Erythroblast (primary cell): ENCODE measurements around the gene ALPI.
"Not testable (repeated sequence)": the region's sequence is repeated elsewhere in the genome, so short reads cannot be mapped to it uniquely, and the experiment has no call there.

ENCODE experiments used
- DNase-seq, 2 experiments: peaks; one replicate each; lab custom pipeline; 2025; lab: John Stamatoyannopoulos, UW
- GATA1 ChIP-seq: IDR thresholded peaks from 2 replicates; pipeline ENCODE4 v1.6.1; 2011; ENCODE audit warnings: low read depth, mild to moderate bottlenecking, control low read depth, low read length, moderate library complexity
- POLR2A ChIP-seq: IDR thresholded peaks from 2 replicates; pipeline ENCODE4 v1.6.1; 2011; ENCODE audit warnings: mild to moderate bottlenecking, low read length

ALPI gene

GRCh38 chr2:232455426-232456255 is at the start of gene ALPI:
Gene ALPI (plus strand): TSS chr2:232456153. CDS start chr2:232456200, 47 bp downstream.
- TF ChIP-seq POLR2A = no peak
- TF ChIP-seq GATA1 = no peak
- DNase-seq = no peak

DNA sequence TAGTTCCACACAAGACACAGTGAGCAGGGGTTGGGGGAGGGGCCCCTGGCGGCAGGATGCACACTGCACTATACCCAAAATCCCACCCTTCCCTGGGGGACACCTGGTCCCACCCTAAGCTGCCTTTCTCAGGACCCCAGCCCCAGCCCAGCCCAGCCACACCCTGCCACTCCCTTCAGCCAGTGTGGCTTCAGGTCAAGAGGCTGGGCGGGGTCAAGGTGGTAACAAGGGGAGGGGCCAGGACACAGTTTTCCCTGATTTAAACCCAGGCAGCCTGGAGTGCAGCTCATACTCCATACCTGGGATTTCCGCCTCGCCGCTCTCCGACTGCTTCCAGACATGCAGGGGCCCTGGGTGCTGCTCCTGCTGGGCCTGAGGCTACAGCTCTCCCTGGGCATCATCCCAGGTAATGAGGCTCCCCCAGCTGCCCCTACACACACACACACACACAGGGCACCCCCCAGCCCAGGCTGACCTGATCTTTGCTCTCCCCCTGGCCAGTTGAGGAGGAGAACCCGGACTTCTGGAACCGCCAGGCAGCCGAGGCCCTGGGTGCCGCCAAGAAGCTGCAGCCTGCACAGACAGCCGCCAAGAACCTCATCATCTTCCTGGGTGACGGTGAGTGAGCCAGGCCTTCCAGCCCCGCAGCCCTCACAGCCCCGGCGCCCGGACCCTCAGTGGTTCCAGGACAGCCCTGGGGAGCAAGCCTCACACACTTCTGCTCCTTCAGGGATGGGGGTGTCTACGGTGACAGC is 49.2 kb upstream of the ALPI start, which contains the start of gene ALPG:
Gene ALPG, plus strand, starts transcription at position 289 of the 755 bp plus-strand sequence. Its CDS starts 51 bp downstream, at position 340.
- no peak for DNase-seq
- TF ChIP-seq GATA1 = no peak
- no peak for TF ChIP-seq POLR2A

GRCh38 chr2:232407428-232408150 is 48.4 kb upstream of the ALPI start:
- DNase-seq = not testable (repeated sequence)

GRCh38 chr2:232408269-232408668 is 47.7 kb upstream of the ALPI start:
- not testable (repeated sequence) for DNase-seq

DNA sequence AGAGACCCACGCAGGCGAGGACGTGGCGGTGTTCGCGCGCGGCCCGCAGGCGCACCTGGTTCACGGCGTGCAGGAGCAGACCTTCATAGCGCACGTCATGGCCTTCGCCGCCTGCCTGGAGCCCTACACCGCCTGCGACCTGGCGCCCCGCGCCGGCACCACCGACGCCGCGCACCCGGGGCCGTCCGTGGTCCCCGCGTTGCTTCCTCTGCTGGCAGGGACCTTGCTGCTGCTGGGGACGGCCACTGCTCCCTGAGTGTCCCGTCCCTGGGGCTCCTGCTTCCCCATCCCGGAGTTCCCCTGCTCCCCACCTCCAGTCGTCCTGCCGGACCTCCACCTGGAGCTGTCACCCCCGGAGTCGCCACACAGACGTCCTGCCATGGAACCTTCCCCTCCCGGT is 46.3 kb upstream of the ALPI start:
- DNase-seq = not testable (repeated sequence)

DNA sequence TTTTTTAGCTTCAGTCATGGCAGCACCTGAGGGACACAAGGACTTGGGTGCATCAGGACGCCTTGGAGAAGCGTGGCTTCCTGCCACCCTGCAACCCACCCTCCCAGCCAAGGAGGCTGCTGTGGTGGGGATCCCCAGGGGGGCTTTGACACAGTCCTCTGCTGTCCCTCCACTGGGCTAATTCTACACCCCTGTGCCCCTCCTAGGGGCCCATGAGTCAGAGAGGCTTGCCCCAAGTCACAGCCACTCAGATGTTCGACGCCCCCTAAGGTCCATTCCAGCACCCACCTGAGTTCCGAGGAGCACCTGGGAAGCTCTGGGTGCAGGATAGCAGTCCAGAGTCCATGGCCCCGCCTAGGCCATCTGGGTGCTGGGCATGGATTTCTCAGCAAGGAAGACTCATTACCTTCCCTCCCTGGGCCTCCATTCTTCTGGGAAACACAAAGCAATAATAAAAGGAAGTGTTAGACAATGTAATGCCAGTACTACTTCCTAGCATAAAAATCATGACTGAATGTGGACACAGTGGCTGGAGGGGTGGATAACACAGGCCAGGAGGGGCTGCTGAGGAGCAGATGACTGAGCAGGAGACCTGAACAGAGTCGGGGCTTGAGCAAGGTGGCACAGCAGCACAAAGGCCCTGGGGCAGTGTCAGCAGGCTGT is 45.6 kb upstream of the ALPI start:
- DNase-seq = no peak

GRCh38 chr2:232411901-232412629 is 43.9 kb upstream of the ALPI start:
- no peak for TF ChIP-seq GATA1
- TF ChIP-seq POLR2A = no peak
- DNase-seq = no peak

More for the DNA sequence above, 45.6 kb upstream of the ALPI start:
- no peak for TF ChIP-seq GATA1
- no peak for TF ChIP-seq POLR2A

- DNase-seq = no peak
- no peak for TF ChIP-seq GATA1
- TF ChIP-seq POLR2A = no peak
Observed at GRCh38 chr2:232412986-232413385, 43.0 kb upstream of the ALPI start.

- TF ChIP-seq GATA1 (no peak), POLR2A (no peak)
- no peak for DNase-seq
Observed at GRCh38 chr2:232415138-232415690, 40.7 kb upstream of the ALPI start.

DNA sequence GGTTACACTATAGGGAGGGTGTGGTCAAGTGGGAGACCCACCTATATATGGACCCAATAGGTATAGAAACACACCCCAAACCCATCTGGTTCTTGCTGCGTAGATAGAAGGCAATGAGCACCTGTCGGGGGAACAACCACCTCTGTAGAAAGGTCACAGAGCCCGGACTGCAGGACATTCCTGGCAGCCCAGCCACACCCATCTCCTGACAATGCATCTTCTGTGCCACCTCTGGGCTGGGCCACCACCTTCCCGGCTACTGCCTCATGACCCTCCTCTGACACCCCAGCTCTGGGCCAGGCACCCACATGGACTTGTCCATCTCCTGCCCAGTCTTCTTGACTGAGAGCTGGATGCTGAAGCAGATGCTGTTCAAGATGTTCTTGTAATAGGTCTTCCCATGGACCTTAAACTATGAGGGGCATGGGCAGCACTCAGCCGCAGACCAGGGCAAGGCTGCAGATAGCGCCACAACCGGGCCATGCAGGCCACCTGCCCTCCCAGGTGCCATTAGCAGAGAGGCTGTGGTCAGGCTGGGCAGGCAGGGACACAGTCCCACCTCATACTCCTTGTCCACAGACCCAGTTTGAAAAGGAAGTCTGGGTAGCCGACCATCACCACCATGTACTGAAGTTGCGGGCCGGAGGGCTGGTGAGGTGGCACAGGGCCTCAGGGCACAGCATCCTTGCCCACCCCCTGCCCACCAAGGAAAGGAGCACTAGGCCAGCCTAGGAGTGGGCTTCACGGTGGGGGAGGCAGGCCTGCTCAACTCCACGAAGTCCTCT is 40.0 kb upstream of the ALPI start:
- TF ChIP-seq POLR2A = no peak
- no peak for TF ChIP-seq GATA1
- DNase-seq = no peak

GRCh38 chr2:232416521-232417470 is 39.2 kb upstream of the ALPI start:
- no peak for TF ChIP-seq GATA1
- TF ChIP-seq POLR2A = no peak
- DNase-seq = no peak
